Measurements from ENCODE around the gene KCTD16.

- TF ChIP-seq, protein P1, sequence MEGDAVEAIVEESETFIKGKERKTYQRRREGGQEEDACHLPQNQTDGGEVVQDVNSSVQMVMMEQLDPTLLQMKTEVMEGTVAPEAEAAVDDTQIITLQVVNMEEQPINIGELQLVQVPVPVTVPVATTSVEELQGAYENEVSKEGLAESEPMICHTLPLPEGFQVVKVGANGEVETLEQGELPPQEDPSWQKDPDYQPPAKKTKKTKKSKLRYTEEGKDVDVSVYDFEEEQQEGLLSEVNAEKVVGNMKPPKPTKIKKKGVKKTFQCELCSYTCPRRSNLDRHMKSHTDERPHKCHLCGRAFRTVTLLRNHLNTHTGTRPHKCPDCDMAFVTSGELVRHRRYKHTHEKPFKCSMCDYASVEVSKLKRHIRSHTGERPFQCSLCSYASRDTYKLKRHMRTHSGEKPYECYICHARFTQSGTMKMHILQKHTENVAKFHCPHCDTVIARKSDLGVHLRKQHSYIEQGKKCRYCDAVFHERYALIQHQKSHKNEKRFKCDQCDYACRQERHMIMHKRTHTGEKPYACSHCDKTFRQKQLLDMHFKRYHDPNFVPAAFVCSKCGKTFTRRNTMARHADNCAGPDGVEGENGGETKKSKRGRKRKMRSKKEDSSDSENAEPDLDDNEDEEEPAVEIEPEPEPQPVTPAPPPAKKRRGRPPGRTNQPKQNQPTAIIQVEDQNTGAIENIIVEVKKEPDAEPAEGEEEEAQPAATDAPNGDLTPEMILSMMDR (IDR thresholded peaks at IDR 0.05), result no peak
- TF ChIP-seq ZFX (IDR thresholded peaks at IDR 0.05; ENCODE audit: borderline replicate concordance), result no peak
Measured at GRCh38 chr5:144352732-144353317, 182.2 kb downstream of the KCTD16 start.
